ENCODE measurements around the gene XPR1. TPM values are rescaled to one million over a fixed set of nuclear protein-coding genes. Genes with fewer than 3 reads are reported as not detected.

The XPR1 gene
- total RNA-seq, 5 donors from 2014 or later (not counting 1 experiment from before 2014, with no cell fraction given): 13.0 to 16.2 (median 14.7) TPM

DNA sequence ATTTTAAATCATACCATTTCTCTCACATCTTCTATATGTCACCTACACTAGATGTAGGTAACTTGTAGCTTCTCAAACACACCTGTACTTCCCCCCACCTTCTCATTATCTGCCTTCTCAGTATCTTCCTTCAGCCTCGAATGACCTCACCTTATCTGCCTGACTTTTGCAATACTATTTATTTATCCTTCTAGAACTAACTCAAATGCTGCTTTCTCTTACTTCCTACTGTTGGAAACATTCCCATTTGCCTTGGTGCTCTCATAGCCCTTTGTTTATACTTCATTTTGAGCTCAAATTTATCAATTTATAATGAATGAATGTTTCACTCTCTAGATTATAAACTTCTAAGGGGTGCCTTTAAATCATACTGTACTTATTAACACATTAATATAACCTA is 230.5 kb downstream of the XPR1 start:
- Histone ChIP-seq H3K9me3 (no peaks in the 10 kb centered on the region), H3K27ac (ENCODE audit: low read length) (no peak overlapping the region), H3K4me1 (ENCODE audit: control insufficient read depth in 1 of 2, extremely low read depth in 1 of 2, insufficient read depth in 2 of 2, low read length in 2 of 2) (no peaks in the 10 kb centered on the region), H3K4me3 (ENCODE audit: control insufficient read depth in 1 of 2, extremely low read depth in 1 of 2, low read length in 1 of 2) (no peak overlapping the region), H3K36me3 (ENCODE audit: control insufficient read depth in 2 of 2, extremely low read depth in 1 of 2, insufficient read depth in 1 of 2, low read length in 1 of 2) (peaks cover 0 to 2% of the 10 kb centered on the region in 2 donors), H3K27me3 (replicated peaks in 1 of 2; ENCODE audit: control insufficient read depth in 2 of 2, extremely low read depth in 1 of 2, insufficient read depth in 2 of 2, low read length in 1 of 2) (no peaks in the 10 kb centered on the region)
- H3K4me1 Mint-ChIP-seq: no peaks in the 10 kb centered on the region
- H3K27ac Mint-ChIP-seq: peak overlapping the region in 1 of 2 donors; percentile 11
- no peak overlapping the region for H3K4me3 Mint-ChIP-seq
- H3K27me3 Mint-ChIP-seq: no peaks in the 10 kb centered on the region
- 100% methylated on average over 1 of the region's 1 CpG for WGBS (ENCODE audit: insufficient coverage)
- CTCF ChIA-PET: interaction anchor here (0.5 to 5.4 kb wide), 26 partner anchors 11 to 1075 kb away, joined by 3 to 93 read pairs (median 5); partner anchors contain the start of gene XPR1 (in 1 of the 2)
- DNase-seq (no peak), ATAC-seq (replicated peaks in 1 of 4) (no peak)
- no peaks in the 10 kb centered on the region for H3K9me3 Mint-ChIP-seq
- POLR2A ChIA-PET: interaction anchor here (0.5 to 0.7 kb wide), 3 partner anchors 14 to 350 kb away, joined by 3 to 7 read pairs (median 4); no protein-coding TSS in a partner anchor
- peaks cover 15% of the 10 kb centered on the region for H3K36me3 Mint-ChIP-seq

DNA sequence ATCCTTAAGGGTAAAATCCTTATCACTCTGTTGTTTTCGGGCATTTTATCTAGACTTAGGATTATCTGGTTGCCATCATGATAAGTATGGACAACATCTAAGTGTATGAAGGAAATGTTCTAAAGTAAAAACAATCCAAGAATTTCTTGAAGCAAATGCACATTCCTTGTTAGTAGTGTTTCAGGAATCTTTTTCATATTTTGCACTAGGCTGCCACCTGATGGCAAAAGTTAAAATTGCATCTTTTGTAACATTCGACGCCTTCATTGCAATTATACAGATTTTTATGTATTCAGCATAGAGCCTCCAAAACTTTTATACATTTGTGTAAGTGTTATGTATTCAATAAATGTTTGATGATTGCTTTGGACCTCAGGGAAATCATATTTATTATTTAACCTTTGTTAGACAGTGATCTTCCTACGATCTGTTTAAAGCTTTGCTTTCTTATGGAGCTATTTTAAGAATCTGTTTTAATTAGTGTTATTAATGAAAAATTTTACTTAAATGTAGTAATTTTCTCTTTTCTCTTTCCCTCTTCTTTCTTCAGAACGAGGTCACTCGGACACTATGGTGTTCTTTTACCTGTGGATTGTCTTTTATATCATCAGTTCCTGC is 231.4 kb downstream of the XPR1 start:
- Histone ChIP-seq H3K27ac (ENCODE audit: low read length) (no peak overlapping the region), H3K4me3 (ENCODE audit: control insufficient read depth in 1 of 2, extremely low read depth in 1 of 2, low read length in 1 of 2) (no peak overlapping the region), H3K27me3 (replicated peaks in 1 of 2; ENCODE audit: control insufficient read depth in 2 of 2, extremely low read depth in 1 of 2, insufficient read depth in 2 of 2, low read length in 1 of 2) (no peaks in the 10 kb centered on the region), H3K4me1 (ENCODE audit: control insufficient read depth in 1 of 2, extremely low read depth in 1 of 2, insufficient read depth in 2 of 2, low read length in 2 of 2) (no peaks in the 10 kb centered on the region), H3K36me3 (ENCODE audit: control insufficient read depth in 2 of 2, extremely low read depth in 1 of 2, insufficient read depth in 1 of 2, low read length in 1 of 2) (peaks cover 0 to 2% of the 10 kb centered on the region in 2 donors), H3K9me3 (no peaks in the 10 kb centered on the region)
- H3K36me3 Mint-ChIP-seq: peaks cover 15% of the 10 kb centered on the region
- DNase-seq (peak in 6 of 35 experiments; percentile 2 to 70 (median 4)), ATAC-seq (replicated peaks in 1 of 4) (no peak)
- H3K27ac Mint-ChIP-seq: no peak overlapping the region
- no peaks in the 10 kb centered on the region for H3K9me3 Mint-ChIP-seq
- ChIA-PET POLR2A (interaction anchor here in 1 of 2 donors (0.6 kb wide), 1 partner anchor 19 kb away, joined by 3 read pairs; no protein-coding TSS in a partner anchor), CTCF (interaction anchor here (0.5 to 5.4 kb wide), 19 partner anchors 10 to 1048 kb away, joined by 3 to 93 read pairs (median 4); partner anchors contain the start of gene XPR1 (in 1 of the 2))
- H3K4me3 Mint-ChIP-seq: no peak overlapping the region
- no CpG with 5 or more reads among the region's 6 CpGs for WGBS (ENCODE audit: insufficient coverage)
- H3K27me3 Mint-ChIP-seq: no peaks in the 10 kb centered on the region
- H3K4me1 Mint-ChIP-seq: no peaks in the 10 kb centered on the region

DNA sequence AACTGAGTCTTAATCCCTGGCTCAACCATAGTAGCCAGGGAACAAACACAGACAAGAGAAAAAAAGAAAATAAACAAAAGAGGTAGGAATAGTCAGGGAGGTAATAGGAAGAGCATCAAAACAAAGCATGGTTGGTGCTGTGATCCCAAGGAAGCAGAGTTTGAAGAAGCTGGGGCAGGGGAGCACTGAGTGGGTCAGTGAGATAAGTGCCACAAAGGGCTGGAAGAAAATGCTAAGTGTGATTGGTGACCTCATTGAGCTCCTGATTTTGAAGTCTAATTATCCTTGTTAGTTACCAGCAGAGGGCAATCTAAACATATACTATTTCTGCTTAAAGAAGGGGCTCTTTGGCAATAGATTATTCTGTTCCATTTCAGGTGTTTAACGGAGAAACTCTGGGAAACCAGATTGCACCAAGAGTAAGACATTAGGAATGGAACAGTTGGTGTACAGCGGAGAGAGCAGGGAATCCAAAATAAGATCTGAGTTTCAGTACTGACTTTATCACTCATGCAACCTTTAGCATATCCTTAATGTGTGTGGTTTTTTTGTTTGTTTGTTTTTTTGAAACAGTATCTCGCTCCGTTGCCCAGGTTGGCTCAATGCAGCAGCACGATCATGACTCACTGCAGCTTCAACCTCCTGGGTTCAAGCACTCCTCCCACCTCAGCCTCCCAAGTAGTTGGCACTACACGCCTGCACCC is 250.1 kb downstream of the XPR1 start:
- peaks cover 0 to 19% of the 10 kb centered on the region in 2 donors for H3K36me3 ChIP-seq (ENCODE audit: control insufficient read depth in 2 of 2, extremely low read depth in 1 of 2, insufficient read depth in 1 of 2, low read length in 1 of 2)
- ATAC-seq (replicated peaks in 1 of 4) (no peak), DNase-seq (peak in 1 of 35 experiments; percentile 19)
- H3K27ac ChIP-seq (ENCODE audit: low read length): no peak overlapping the region
- Mint-ChIP-seq H3K4me3 (no peak overlapping the region), H3K4me1 (no peaks in the 10 kb centered on the region), H3K27ac (no peak overlapping the region), H3K36me3 (peaks cover 22% of the 10 kb centered on the region), H3K9me3 (no peaks in the 10 kb centered on the region), H3K27me3 (no peaks in the 10 kb centered on the region)
- no peaks in the 10 kb centered on the region for H3K4me1 ChIP-seq (ENCODE audit: control insufficient read depth in 1 of 2, extremely low read depth in 1 of 2, insufficient read depth in 2 of 2, low read length in 2 of 2)
- ChIA-PET CTCF (interaction anchor here (0.7 to 1.5 kb wide), 10 partner anchors 100 to 287 kb away, joined by 3 to 12 read pairs (median 4); no protein-coding TSS in a partner anchor), POLR2A (interaction anchor here in 1 of 2 donors (0.6 kb wide), 1 partner anchor 19 kb away, joined by 3 read pairs; no protein-coding TSS in a partner anchor)
- no peaks in the 10 kb centered on the region for H3K9me3 ChIP-seq
- no peak overlapping the region for H3K4me3 ChIP-seq (ENCODE audit: control insufficient read depth in 1 of 2, extremely low read depth in 1 of 2, low read length in 1 of 2)
- WGBS (ENCODE audit: insufficient coverage): 57% methylated on average over 1 of the region's 6 CpGs
- H3K27me3 ChIP-seq (replicated peaks in 1 of 2; ENCODE audit: control insufficient read depth in 2 of 2, extremely low read depth in 1 of 2, insufficient read depth in 2 of 2, low read length in 1 of 2): no peaks in the 10 kb centered on the region

DNA sequence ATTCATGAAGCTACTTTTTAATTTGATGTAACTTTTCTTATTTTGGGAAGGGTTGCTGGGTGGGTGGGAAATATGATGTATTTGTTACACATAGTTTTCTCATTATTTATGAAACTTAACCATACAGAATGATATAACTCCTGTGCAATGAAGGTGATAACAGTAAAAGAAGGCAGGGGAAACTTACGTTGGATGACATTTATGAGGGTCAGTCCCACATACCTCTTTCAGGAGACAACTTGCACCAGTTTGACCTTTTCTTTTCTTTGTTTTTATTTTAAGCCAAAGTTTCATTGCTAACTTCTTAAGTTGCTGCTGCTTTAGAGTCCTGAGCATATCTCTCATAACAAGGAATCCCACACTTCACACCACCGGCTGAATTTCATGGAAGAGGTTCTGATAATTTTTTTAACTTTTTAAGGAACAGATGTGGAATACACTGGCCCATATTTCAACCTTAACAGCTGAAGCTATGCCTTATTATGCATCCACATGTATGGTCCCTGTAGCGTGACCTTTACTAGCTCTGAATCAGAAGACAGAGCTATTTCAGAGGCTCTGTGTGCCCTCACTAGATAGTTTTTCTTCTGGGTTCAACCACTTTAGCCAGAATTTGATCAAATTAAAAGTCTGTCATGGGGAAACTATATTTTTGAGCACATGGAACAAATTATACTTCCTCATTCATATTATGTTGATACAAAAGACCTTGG is 252.9 kb downstream of the XPR1 start:
- Histone ChIP-seq H3K27ac (ENCODE audit: low read length) (no peak overlapping the region), H3K4me1 (ENCODE audit: control insufficient read depth in 1 of 2, extremely low read depth in 1 of 2, insufficient read depth in 2 of 2, low read length in 2 of 2) (no peaks in the 10 kb centered on the region), H3K4me3 (ENCODE audit: control insufficient read depth in 1 of 2, extremely low read depth in 1 of 2, low read length in 1 of 2) (no peak overlapping the region), H3K27me3 (replicated peaks in 1 of 2; ENCODE audit: control insufficient read depth in 2 of 2, extremely low read depth in 1 of 2, insufficient read depth in 2 of 2, low read length in 1 of 2) (no peaks in the 10 kb centered on the region), H3K36me3 (ENCODE audit: control insufficient read depth in 2 of 2, extremely low read depth in 1 of 2, insufficient read depth in 1 of 2, low read length in 1 of 2) (peaks cover 0 to 5% of the 10 kb centered on the region in 2 donors), H3K9me3 (no peaks in the 10 kb centered on the region)
- ChIA-PET CTCF (interaction anchor here (0.6 kb wide), 3 partner anchors 223 to 274 kb away, joined by 4 to 7 read pairs (median 5); no protein-coding TSS in a partner anchor), POLR2A (interaction anchor here in 1 of 2 donors (0.6 kb wide), 1 partner anchor 580 kb away, joined by 7 read pairs; no protein-coding TSS in a partner anchor)
- peaks cover 27% of the 10 kb centered on the region for H3K36me3 Mint-ChIP-seq
- ATAC-seq (replicated peaks in 1 of 4) (no peak), DNase-seq (no peak)
- WGBS (ENCODE audit: insufficient coverage): 100% methylated on average over 1 of the region's 3 CpGs
- no peaks in the 10 kb centered on the region for H3K4me1 Mint-ChIP-seq
- H3K4me3 Mint-ChIP-seq: no peak overlapping the region
- no peaks in the 10 kb centered on the region for H3K27me3 Mint-ChIP-seq
- H3K9me3 Mint-ChIP-seq: no peaks in the 10 kb centered on the region
- no peak overlapping the region for H3K27ac Mint-ChIP-seq

DNA sequence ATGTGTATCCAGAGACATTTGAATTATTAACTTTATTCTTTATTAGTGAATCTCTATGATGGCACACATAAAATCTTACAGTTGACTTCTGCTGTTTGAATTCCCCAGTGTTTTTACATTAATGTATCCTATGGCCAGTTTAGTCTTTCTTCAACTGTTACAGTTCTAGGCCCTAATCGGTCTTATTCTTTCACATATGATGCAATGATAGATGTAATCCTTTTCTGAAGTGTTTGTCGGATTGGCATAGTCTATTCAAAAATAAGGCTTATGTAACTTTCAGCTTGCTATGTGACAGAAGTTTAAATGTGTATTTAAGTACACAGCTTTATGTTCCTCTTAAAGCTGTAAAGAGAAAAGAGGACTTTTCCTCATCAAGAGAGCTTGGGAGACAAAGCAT is 254.5 kb downstream of the XPR1 start:
- ATAC-seq (replicated peaks in 1 of 4): no peak
- no peaks in the 10 kb centered on the region for H3K9me3 Mint-ChIP-seq
- H3K27ac Mint-ChIP-seq: no peak overlapping the region
- no peaks in the 10 kb centered on the region for H3K27me3 ChIP-seq (replicated peaks in 1 of 2; ENCODE audit: control insufficient read depth in 2 of 2, extremely low read depth in 1 of 2, insufficient read depth in 2 of 2, low read length in 1 of 2)
- peaks cover 24% of the 10 kb centered on the region for H3K36me3 Mint-ChIP-seq
- no peaks in the 10 kb centered on the region for H3K9me3 ChIP-seq
- no peak overlapping the region for H3K4me3 Mint-ChIP-seq
- POLR2A ChIA-PET: no interaction called here
- H3K27ac ChIP-seq (ENCODE audit: low read length): no peak overlapping the region
- CTCF ChIA-PET: no interaction called here
- no peaks in the 10 kb centered on the region for H3K27me3 Mint-ChIP-seq
- no peak overlapping the region for H3K4me3 ChIP-seq (ENCODE audit: control insufficient read depth in 1 of 2, extremely low read depth in 1 of 2, low read length in 1 of 2)
- no CpG with 5 or more reads among the region's 2 CpGs for WGBS (ENCODE audit: insufficient coverage)
- DNase-seq: no peak
- no peaks in the 10 kb centered on the region for H3K4me1 ChIP-seq (ENCODE audit: control insufficient read depth in 1 of 2, extremely low read depth in 1 of 2, insufficient read depth in 2 of 2, low read length in 2 of 2)
- H3K4me1 Mint-ChIP-seq: no peaks in the 10 kb centered on the region
- H3K36me3 ChIP-seq (ENCODE audit: control insufficient read depth in 2 of 2, extremely low read depth in 1 of 2, insufficient read depth in 1 of 2, low read length in 1 of 2): no peaks in the 10 kb centered on the region

DNA sequence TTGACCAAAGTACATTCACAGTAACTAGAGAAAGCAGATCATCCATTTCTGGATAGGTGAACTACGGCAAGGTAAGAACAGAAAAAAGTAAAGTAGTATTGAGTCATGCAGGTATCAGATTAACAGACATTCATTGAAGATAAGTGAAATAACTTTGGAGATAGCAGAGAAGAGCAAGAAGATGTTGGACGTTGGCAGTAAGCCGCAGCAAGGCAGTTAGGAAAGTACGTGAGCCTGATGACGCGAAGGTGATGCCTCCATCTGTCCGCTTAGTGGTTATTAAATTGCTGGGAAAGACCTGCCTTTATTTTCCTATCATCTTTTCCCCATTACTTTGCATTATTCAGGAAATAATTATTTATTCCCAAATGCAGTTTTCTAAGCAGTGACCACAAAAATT is 256.0 kb downstream of the XPR1 start:
- ChIA-PET CTCF (interaction anchor here in 1 of 2 donors (2.2 kb wide), 1 partner anchor 26 kb away, joined by 6 read pairs; no protein-coding TSS in a partner anchor), POLR2A (no interaction called here)
- no peaks in the 10 kb centered on the region for H3K9me3 ChIP-seq
- no peak overlapping the region for H3K4me3 Mint-ChIP-seq
- ATAC-seq (replicated peaks in 1 of 4) (no peak), DNase-seq (no peak)
- 100% methylated on average over 1 of the region's 7 CpGs for WGBS (ENCODE audit: insufficient coverage)
- H3K27me3 ChIP-seq (replicated peaks in 1 of 2; ENCODE audit: control insufficient read depth in 2 of 2, extremely low read depth in 1 of 2, insufficient read depth in 2 of 2, low read length in 1 of 2): no peaks in the 10 kb centered on the region
- peaks cover 19% of the 10 kb centered on the region for H3K36me3 Mint-ChIP-seq
- no peaks in the 10 kb centered on the region for H3K4me1 ChIP-seq (ENCODE audit: control insufficient read depth in 1 of 2, extremely low read depth in 1 of 2, insufficient read depth in 2 of 2, low read length in 2 of 2)
- H3K9me3 Mint-ChIP-seq: no peaks in the 10 kb centered on the region
- no peak overlapping the region for H3K27ac Mint-ChIP-seq
- no peak overlapping the region for H3K27ac ChIP-seq (ENCODE audit: low read length)
- H3K36me3 ChIP-seq (ENCODE audit: control insufficient read depth in 2 of 2, extremely low read depth in 1 of 2, insufficient read depth in 1 of 2, low read length in 1 of 2): no peaks in the 10 kb centered on the region
- no peaks in the 10 kb centered on the region for H3K27me3 Mint-ChIP-seq
- H3K4me1 Mint-ChIP-seq: no peaks in the 10 kb centered on the region
- no peak overlapping the region for H3K4me3 ChIP-seq (ENCODE audit: control insufficient read depth in 1 of 2, extremely low read depth in 1 of 2, low read length in 1 of 2)

All from T-cell (primary cell).